CD4-positive, alpha-beta T cell treated with Interleukin-6 for 4 hours (primary cell): ENCODE data around the gene RCBTB2.
A peak's percentile ranks its signal among the peaks of the same experiment; 100 is the strongest.

ENCODE experiments used
- DNase-seq: peaks from one replicate; pipeline ENCODE4 v3.0.0-alpha.2; 2020; ENCODE audit warnings: mixed read lengths

The RCBTB2 gene

GRCh38 chr13:48528720-48529119 is 4.2 kb downstream of the RCBTB2 start:
- DNase-seq = no peak

GRCh38 chr13:48527955-48528354 is 4.9 kb downstream of the RCBTB2 start:
- no peak for DNase-seq

- DNase-seq = peak; percentile 33
Measured at GRCh38 chr13:48526286-48526685, 6.6 kb downstream of the RCBTB2 start.

GRCh38 chr13:48518083-48518482 is 14.8 kb downstream of the RCBTB2 start:
- DNase-seq = no peak

- DNase-seq = no peak
Measured at GRCh38 chr13:48515732-48516131, 17.1 kb downstream of the RCBTB2 start.

GRCh38 chr13:48514793-48515192 is 18.1 kb downstream of the RCBTB2 start:
- no peak for DNase-seq

- no peak for DNase-seq
Measured at GRCh38 chr13:48511621-48512230, 21.2 kb downstream of the RCBTB2 start.

- DNase-seq = no peak
Measured at GRCh38 chr13:48510698-48511097, 22.2 kb downstream of the RCBTB2 start.

GRCh38 chr13:48508011-48508410 is 24.9 kb downstream of the RCBTB2 start:
- DNase-seq = no peak

- DNase-seq = no peak
Measured at GRCh38 chr13:48507021-48507420, 25.9 kb downstream of the RCBTB2 start.

GRCh38 chr13:48506092-48506701 is 26.7 kb downstream of the RCBTB2 start:
- no peak for DNase-seq

- peak; percentile 72 for DNase-seq
Measured at GRCh38 chr13:48505597-48506091, 27.2 kb downstream of the RCBTB2 start.

GRCh38 chr13:48505012-48505411 is 27.9 kb downstream of the RCBTB2 start:
- peak; percentile 40 for DNase-seq

GRCh38 chr13:48504606-48505005 is 28.3 kb downstream of the RCBTB2 start:
- DNase-seq = peak; percentile 18

- no peak for DNase-seq
Measured at GRCh38 chr13:48502601-48503319, 30.1 kb downstream of the RCBTB2 start.

GRCh38 chr13:48501705-48502104 is 31.2 kb downstream of the RCBTB2 start:
- no peak for DNase-seq

GRCh38 chr13:48500652-48501197 is 32.2 kb downstream of the RCBTB2 start:
- no peak for DNase-seq

- no peak for DNase-seq
Measured at GRCh38 chr13:48497669-48498068, 35.2 kb downstream of the RCBTB2 start.

GRCh38 chr13:48496271-48497161 is 36.4 kb downstream of the RCBTB2 start:
- peak; percentile 37 for DNase-seq

GRCh38 chr13:48494874-48495273 is 38.0 kb downstream of the RCBTB2 start:
- no peak for DNase-seq

GRCh38 chr13:48493851-48494250 is 39.0 kb downstream of the RCBTB2 start:
- DNase-seq = no peak

- no peak for DNase-seq
Measured at GRCh38 chr13:48493066-48493765, 39.7 kb downstream of the RCBTB2 start.
